Hematopoietic multipotent progenitor cell treated with erythropoietin and hydrocortisone succinate and interleukin-3 and kit ligand, for 4 days (in vitro differentiated cells): ENCODE data around the gene OR2M4.
"Not testable (repeated sequence)": the region's sequence is repeated elsewhere in the genome, so short reads cannot be mapped to it uniquely, and the experiment has no call there.

ENCODE experiments used
- DNase-seq: peaks from one replicate; pipeline ENCODE4 v3.0.0-alpha.2; 2015

The OR2M4 gene, protein sequence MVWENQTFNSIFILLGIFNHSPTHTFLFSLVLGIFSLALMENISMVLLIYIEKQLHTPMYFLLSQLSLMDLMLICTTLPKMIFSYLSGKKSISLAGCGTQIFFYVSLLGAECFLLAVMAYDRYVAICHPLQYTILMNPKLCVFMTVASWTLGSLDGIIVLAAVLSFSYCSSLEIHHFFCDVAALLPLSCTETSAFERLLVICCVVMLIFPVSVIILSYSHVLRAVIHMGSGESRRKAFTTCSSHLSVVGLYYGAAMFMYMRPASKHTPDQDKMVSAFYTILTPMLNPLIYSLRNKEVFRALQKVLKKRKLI

DNA sequence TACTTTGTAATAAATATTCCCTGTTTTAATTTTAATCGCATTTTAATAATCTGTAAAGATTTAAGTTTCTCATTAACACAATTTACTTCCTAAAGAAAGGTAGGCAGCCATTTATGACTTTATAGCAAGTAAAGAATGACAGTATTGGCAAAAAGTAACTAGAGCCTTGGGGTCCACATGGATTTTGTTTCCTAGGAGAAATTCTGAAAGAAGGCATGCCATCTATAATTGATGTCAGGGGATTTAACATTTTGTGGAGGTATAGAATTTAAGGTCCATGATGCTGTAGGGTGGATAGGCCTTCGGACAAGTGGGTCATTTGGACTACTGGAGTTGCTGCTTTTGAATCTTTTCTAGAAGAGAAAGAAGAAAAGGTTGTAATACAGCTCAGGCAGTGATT lies at the start of gene OR2M4:
Gene OR2M4, plus strand, starts transcription at position 301 of the 400 bp plus-strand sequence. CDS start 7,512 bp downstream, outside the sequence.
- DNase-seq = no peak

DNA sequence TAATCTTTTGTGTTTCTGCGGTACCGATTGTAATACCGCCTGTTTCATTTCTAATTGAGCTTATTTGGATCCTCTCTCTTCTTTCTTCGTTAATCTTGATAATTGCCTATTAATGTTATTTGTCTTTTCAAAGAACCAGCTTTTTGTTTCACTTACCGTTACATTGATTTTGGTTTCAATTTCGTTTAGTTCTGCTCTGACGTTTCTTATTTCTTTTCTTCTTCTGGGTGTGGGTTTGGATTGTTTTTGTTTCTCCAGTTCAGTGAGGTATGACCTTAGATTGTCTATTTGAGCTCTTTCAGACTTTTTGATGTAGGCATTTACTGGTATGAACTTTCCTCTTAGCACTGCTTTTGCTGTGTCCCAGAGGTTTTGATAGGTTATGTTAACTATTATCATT lies 47.2 kb upstream of the OR2M4 start:
- DNase-seq = no peak

DNA sequence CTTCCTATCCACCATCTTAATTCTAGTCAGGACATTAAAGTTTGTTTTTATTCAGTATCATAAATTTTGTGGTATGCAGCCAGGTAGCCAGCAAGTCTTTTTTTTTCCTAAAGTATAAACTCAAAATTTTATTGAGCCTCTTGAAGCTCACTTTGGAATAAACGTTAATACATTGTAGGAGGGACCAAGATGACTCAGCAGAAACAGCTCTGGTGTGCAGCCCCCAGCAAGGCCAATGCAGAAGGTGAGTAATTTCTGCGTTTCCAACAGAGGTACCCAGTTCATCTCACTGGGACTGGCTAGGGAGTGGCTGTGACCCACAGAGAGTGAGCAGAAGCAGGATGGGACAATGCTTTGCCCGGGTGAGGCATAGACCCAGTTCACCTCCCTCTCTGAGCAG lies 43.9 kb upstream of the OR2M4 start:
- DNase-seq = no peak

DNA sequence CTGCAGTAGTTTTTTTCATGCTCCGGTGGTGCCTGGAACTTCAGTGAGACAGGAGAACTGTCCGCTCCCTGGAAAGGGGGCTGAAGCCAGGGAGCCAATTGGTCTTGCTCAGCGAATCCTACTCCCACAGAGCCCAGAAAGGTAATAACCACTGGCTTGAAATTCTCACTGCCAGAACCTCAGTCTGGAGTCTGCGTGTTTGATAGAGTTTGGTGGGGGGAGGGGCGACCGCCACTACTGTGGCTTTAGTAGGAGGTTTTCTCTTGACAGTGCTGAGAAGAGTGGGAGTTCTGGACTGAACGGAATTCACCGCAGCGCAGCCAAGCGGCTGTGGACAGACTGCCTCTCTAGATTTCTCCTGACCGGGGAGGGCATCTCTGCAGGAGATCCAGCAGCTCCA lies 42.2 kb upstream of the OR2M4 start:
- peak; percentile 1 for DNase-seq

DNA sequence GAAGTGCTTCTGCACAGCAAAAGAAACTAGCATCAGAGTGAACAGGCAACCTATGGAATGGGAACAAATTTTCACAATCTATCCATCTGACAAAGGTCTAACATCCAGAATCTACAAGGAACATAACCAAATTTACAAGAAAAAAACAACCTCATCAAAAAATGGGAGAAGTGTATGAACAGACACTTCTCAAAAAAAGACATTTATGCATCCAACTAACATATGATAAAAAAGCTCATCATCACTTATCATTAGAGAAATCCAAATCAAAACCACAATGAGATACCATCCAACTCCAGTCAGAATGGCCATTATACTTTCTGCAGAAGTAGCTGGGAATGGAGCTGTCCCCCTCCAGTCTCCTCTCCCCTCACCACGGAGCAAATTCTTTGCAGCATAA lies 37.1 kb upstream of the OR2M4 start:
- DNase-seq = no peak

DNA sequence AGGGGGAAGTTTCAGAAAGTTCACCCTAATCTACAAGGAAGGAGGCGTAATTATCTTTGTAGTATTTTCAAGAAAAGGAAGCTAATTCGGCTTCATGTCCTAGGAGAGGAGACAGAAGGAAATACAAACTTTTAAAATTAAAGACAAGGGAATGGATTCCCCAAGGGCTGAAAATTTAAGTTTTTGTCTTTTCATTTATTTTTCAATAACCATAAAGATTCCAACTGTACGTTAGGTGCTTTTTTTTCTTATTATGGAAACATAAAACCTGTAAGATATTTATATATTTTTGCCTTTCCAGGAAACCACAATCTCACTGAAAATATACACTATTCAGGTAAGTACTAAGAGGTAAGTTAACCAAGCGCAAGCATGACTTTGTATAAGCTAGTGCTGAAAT lies 34.3 kb upstream of the OR2M4 start, which contains the start of gene OR2M3:
Gene OR2M3, plus strand, starts transcription at position 301 of the 400 bp plus-strand sequence. CDS start 5,803 bp downstream, outside the sequence.
- DNase-seq = no peak

DNA sequence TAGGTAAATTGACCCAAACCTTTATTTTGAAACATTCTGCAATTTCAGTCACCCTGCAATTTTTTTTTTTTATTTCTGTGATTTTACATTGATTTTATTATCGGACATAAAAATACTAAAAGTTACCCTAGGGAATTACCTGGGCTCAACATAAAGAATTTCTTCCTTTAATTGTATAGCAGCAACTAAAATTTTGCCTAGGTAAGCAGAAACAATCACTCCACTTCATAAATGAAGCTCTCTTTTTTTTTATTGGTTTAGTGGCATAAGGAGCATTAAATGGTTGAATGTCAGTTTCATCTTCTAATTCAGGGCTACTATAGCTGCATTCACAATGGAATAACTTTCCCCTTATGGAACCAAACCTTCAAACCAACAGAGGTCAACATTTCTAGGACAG lies 15.3 kb upstream of the OR2M4 start:
- DNase-seq = no peak

DNA sequence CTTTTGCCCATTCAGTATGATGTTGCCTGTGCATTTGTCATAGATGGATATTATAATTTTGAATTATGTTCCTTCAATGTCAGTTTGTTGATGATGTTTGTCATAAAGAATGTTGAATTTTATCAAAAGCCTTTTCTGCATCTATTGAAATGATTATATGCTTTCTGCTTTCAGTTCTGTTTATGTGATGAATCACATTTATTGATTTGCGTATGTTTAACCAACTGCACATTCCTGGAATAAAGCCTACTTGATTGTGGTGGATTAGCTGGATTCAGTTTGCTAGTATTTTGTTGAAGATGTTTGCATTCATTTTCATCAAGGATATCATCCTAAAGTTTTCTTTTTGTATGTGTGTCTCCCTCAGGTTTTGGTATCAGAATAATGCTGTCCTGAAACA lies 5.7 kb upstream of the OR2M4 start:
- no peak for DNase-seq

DNA sequence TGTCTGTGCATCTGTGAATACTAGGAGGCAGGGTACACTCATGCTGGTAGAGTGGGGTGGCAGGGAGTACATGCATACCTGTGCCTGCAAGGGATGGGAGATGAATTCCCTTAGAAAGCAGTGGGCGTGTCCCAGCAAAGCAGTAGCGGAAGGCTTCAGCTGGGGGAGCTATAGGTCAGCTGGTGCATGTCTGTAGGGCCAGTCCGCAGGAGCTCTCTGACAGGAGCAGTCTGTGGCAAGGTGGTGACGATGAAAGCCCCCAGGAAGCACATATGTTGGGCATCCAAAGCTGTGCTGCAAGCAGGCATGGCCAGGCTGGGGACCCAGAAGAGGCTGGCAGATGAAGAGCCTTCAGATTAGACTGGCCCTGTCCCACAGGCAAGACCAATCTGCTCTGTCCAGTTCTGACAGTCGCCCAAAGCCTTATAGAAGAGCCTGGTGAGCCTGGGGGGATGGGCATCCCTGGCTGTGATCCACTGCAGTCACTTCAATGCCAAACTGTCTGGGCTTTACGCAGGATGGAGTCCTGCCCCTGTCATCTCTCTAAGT lies 1.8 kb upstream of the OR2M4 start:
- no peak for DNase-seq

DNA sequence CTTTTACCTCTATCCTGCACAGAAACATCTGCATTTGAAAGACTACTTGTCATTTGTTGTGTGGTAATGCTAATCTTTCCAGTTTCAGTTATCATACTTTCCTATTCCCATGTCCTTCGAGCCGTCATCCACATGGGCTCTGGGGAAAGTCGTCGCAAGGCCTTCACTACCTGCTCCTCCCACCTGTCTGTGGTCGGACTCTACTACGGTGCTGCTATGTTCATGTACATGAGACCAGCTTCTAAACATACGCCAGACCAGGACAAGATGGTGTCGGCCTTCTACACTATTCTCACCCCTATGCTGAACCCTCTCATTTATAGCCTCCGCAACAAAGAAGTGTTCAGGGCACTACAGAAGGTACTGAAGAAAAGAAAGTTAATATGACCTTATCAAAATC lies 8.3 kb downstream of the OR2M4 start:
- no peak for DNase-seq

DNA sequence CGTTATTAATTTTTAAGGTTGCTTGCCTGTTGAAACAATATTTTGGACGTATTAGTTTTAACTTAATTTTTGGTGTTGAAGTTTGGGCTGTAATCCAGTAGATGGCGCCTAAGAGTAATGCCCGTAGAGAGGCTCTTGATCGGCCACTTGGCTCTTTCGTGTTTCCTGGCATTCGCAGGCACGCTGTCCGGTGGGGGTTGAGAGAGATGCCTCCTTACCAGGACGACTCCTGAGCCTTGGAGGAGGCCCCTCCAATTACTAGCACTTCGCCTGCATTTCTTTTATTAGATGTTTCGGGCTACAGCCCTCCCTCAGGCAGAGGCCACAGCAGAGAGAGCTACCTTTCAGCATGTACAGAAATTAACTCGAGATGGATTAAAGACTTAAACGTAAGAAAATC lies 12.0 kb downstream of the OR2M4 start:
- peak; percentile 87 for DNase-seq

DNA sequence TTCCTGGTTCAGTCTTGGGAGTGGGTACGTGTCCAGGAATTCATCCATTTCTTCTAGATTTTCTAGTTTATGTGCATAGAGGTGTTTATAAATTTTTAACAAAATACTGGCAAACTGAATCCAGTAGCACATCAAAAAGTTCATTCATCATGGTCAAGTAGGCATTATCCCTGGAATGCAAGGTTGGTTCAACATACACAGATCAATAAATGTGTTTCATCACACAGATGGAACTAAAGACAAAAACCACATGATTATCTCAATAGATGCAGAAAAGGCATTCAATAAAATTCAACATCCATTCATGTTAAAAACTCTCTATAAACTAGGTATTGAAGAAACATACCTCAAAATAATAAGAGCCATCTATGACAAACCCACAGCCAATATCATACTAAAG lies 28.1 kb downstream of the OR2M4 start:
- DNase-seq = not testable (repeated sequence)

DNA sequence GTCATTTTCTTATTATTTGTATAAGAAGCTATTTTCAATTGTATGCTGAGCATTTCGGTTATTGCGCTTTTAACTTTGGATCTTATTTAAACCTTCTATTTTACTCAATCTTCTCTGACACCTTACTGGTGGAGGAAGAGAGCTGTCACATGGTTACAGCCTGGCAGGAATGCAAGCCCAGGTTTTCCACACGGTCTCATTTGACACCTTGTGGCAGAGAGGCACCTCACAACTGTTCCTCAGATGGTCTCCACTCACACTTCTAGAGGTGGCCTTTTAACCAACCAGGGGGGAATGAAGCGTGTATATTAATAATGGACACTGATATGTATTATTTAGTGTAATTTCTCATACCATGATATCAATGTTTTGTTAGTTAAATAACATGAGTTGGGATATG lies 37.0 kb downstream of the OR2M4 start:
- DNase-seq = no peak

DNA sequence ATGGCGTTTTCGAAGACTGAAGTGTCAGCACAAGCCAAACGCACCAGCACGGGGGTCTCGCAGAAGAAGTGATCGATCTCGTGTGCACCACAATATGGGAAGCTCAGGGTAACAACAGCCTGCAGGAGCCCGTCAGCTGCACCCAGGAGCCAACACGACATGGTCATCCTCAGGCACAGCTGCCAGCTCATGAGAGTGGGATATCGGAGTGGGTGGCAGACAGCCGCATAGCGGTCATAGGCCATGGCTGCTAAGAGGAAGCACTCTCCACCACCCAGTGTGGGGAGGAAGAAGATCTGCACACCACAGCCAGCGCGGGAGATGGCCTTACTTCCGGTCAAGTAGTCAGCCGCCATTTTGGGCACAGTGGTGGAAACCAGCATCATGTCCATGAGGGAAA lies 42.0 kb downstream of the OR2M4 start:
- not testable (repeated sequence) for DNase-seq

DNA sequence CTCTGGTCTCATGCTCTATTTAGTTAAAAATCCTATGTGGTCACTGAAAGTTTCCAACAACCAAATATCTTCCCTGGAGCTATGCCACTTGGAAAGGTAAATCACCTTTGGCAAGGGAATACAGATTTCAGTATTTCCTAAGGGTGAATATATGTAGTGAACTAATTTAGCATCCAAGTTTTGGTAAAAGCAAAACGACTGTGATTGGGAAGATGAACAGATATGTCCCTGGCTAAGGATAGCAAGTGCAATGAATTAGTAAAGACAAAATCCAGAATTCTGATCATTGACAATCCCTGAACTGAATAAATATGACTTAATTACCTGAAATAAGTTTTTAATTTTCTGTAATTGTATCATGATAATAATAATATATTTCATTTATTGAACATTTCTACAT lies 46.7 kb downstream of the OR2M4 start, which contains the start of gene OR2T33:
Gene OR2T33, minus strand, starts transcription at position 101 of the 400 bp plus-strand sequence. CDS start 4,162 bp downstream, outside the sequence.
- no peak for DNase-seq

DNA sequence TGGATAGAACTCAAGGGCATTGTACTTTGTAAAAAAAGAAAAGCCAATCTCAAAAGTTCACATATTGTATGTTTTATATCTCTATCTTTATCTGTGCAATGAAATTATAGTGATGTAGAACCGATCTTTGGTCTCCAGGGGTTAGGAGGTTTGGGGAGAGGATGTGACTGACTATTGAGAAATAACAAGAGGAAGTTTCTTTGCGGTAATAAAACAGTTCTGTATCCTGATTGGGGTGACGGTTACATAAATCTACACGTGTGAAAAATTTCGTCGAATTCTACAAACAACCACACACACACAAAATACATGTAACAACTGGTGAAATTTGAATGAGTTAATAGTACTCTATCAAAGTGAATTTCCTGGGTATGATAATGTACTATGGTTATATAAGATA lies 57.2 kb downstream of the OR2M4 start:
- peak; percentile 70 for DNase-seq
